Measurements from ENCODE around the gene ASPRV1. TPM values are rescaled to one million over a fixed set of nuclear protein-coding genes. Genes with fewer than 3 reads are reported as not detected.

Gene ASPRV1
- polyA plus RNA-seq, 1 donor (not counting 4 experiments of a cell fraction or from before 2014, with no cell fraction given), result 1.5 TPM

DNA sequence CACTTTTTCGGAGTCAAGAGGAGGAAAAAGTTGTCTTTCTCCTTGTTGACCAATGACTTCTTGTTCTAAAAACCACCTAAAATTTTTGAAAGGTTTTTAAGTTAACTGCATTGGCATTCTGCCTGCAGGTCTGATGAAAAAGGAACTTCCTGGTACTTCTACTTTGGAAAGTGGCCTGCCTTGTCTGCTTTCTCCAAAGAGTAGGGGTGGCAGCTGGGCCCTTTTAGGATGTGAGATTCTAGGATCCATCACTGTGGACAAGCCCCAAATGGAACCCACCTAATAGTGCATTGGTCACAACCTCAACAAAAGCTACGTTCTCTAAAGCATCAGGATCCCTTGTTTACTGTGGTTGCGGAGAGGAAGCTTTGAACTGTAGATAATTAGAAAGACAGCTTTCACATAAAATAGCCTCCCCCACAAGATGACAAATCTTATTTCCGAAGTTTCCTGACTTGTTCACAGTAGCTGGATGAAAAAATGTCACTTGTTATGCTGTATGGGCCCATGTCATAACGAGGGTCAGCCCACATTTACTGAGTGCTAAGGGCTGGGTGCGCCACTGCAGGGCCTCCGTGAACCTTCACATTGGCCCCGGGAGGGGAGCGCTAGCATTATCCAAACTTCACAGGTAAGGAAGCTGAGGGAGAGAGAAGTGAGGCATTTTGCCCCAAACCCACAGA lies 17.4 kb downstream of the ASPRV1 start:
- dilution Hi-C loops (cut with MboI; ENCODE audit: extremely low pct_ligation_motif_present, low sequenced_read_pairs), result no loop called here
- Histone ChIP-seq H3K4me1 (ENCODE audit: control insufficient read depth, extremely low read depth, insufficient read depth, low read length) (peaks cover 33% of the 10 kb centered on the region), H4K20me1 (ENCODE audit: control insufficient read depth, extremely low read depth, insufficient read depth, low read length) (no peaks in the 10 kb centered on the region), H2AFZ (ENCODE audit: control insufficient read depth, low read length) (no peak overlapping the region), H3K4me2 (ENCODE audit: control insufficient read depth, extremely low read depth, insufficient read depth, low read depth, low read length) (no peak overlapping the region), H3K36me3 (ENCODE audit: control insufficient read depth in 2 of 2, extremely low read depth in 1 of 2, insufficient read depth in 2 of 2, low read length in 2 of 2) (peaks cover 8 to 21% of the 10 kb centered on the region in 2 experiments), H3K9me1 (ENCODE audit: control insufficient read depth, extremely low read depth, insufficient read depth, low read length) (no peaks in the 10 kb centered on the region), H3K9ac (ENCODE audit: control insufficient read depth, extremely low read depth, insufficient read depth, low read length) (no peak overlapping the region), H3K4me3 (ENCODE audit: control insufficient read depth in 2 of 3, extremely low read depth in 1 of 3, insufficient read depth in 2 of 3, low read depth in 1 of 3, low read length in 3 of 3) (no peak overlapping the region), H3K27me3 (ENCODE audit: control insufficient read depth, extremely low read depth, insufficient read depth, low read length) (no peaks in the 10 kb centered on the region), H3K79me2 (ENCODE audit: control insufficient read depth, insufficient read depth, low read length) (no peaks in the 10 kb centered on the region), H3K27ac (ENCODE audit: control insufficient read depth, insufficient read depth, low read length) (no peak overlapping the region), H3K9me3 (ENCODE audit: control insufficient read depth, low read depth, low read length) (no peaks in the 10 kb centered on the region)
- no peak for DNase-seq (ENCODE audit: low read depth, low spot score)
- TF ChIP-seq CTCF (optimal IDR thresholded peaks at IDR 0.05 in 1 of 3, IDR thresholded peaks at IDR 0.05 in 1 of 3, conservative IDR thresholded peaks at IDR 0.05 in 1 of 3; ENCODE audit: extremely low read depth in 1 of 3, insufficient read depth in 2 of 3, low read length in 3 of 3), result no peak
- no peak for FAIRE-seq

- H3K27ac ChIP-seq (ENCODE audit: control insufficient read depth, insufficient read depth, low read length), result no peak overlapping the region
- H3K9ac ChIP-seq (ENCODE audit: control insufficient read depth, extremely low read depth, insufficient read depth, low read length), result no peak overlapping the region
- H3K9me3 ChIP-seq (ENCODE audit: control insufficient read depth, low read depth, low read length), result no peaks in the 10 kb centered on the region
- H3K79me2 ChIP-seq (ENCODE audit: control insufficient read depth, insufficient read depth, low read length), result no peaks in the 10 kb centered on the region
- peaks cover 9 to 27% of the 10 kb centered on the region in 2 experiments for H3K36me3 ChIP-seq (ENCODE audit: control insufficient read depth in 2 of 2, extremely low read depth in 1 of 2, insufficient read depth in 2 of 2, low read length in 2 of 2)
- H2AFZ ChIP-seq (ENCODE audit: control insufficient read depth, low read length), result no peak overlapping the region
- H3K9me1 ChIP-seq (ENCODE audit: control insufficient read depth, extremely low read depth, insufficient read depth, low read length), result no peaks in the 10 kb centered on the region
- H4K20me1 ChIP-seq (ENCODE audit: control insufficient read depth, extremely low read depth, insufficient read depth, low read length), result no peaks in the 10 kb centered on the region
- DNase-seq (ENCODE audit: low read depth, low spot score) (no peak), FAIRE-seq (no peak)
- no peaks in the 10 kb centered on the region for H3K27me3 ChIP-seq (ENCODE audit: control insufficient read depth, extremely low read depth, insufficient read depth, low read length)
- no peak overlapping the region for H3K4me3 ChIP-seq (ENCODE audit: control insufficient read depth in 2 of 3, extremely low read depth in 1 of 3, insufficient read depth in 2 of 3, low read depth in 1 of 3, low read length in 3 of 3)
- dilution Hi-C loops (cut with MboI; ENCODE audit: extremely low pct_ligation_motif_present, low sequenced_read_pairs), result no loop called here
- TF ChIP-seq EZH2 (IDR thresholded peaks at IDR 0.05; ENCODE audit: low read length) (no peak), CTCF (optimal IDR thresholded peaks at IDR 0.05 in 1 of 3, IDR thresholded peaks at IDR 0.05 in 1 of 3, conservative IDR thresholded peaks at IDR 0.05 in 1 of 3; ENCODE audit: extremely low read depth in 1 of 3, insufficient read depth in 2 of 3, low read length in 3 of 3) (no peak)
- no peak overlapping the region for H3K4me2 ChIP-seq (ENCODE audit: control insufficient read depth, extremely low read depth, insufficient read depth, low read depth, low read length)
- peaks cover 33% of the 10 kb centered on the region for H3K4me1 ChIP-seq (ENCODE audit: control insufficient read depth, extremely low read depth, insufficient read depth, low read length)
These were observed 18.2 kb downstream of the ASPRV1 start for GRCh38 chr2:69943000-69943842.
